Hepatocyte (in vitro differentiated cells): ENCODE data around the gene PRPH. TPM values are rescaled to one million over a fixed set of nuclear protein-coding genes. Genes with fewer than 3 reads are reported as not detected.
"Not testable (repeated sequence)": the region's sequence is repeated elsewhere in the genome, so short reads cannot be mapped to it uniquely, and the experiment has no call there.

Experiments used
- DNase-seq: peaks from one replicate; pipeline ENCODE4 v3.0.0-alpha.2; 2016; ENCODE audit warnings: low spot score
- H2AFZ ChIP-seq: fragments of 200-600 bp; sonication (generic); 2 replicates; pipeline ENCODE4 v1.6.0; 2016; ENCODE audit warnings: antibody characterized with exemption, mild to moderate bottlenecking
- H3K27ac ChIP-seq: fragments of 200-600 bp; sonication (generic); 2 replicates; pipeline ENCODE4 v1.5.1; 2016; ENCODE audit warnings: mild to moderate bottlenecking
- H3K27me3 ChIP-seq: fragments of 200-600 bp; sonication (generic); 2 replicates; pipeline ENCODE4 v1.6.1; 2016
- H3K36me3 ChIP-seq: fragments of 200-600 bp; sonication (generic); replicated peaks from 2 replicates; pipeline ENCODE4 v1.5.1; 2016; ENCODE audit warnings: low read depth; ENCODE audit not compliant: insufficient read depth
- H3K4me1 ChIP-seq: fragments of 200-600 bp; sonication (generic); 2 replicates; pipeline ENCODE4 v1.5.1; 2016; ENCODE audit warnings: mild to moderate bottlenecking, moderate library complexity; ENCODE audit not compliant: insufficient read depth
- H3K4me2 ChIP-seq: fragments of 200-600 bp; sonication (generic); 2 replicates; pipeline ENCODE4 v1.6.0; 2016
- H3K4me3 ChIP-seq: fragments of 200-600 bp; sonication (generic); 2 replicates; pipeline ENCODE4 v1.5.1; 2016; ENCODE audit warnings: mild to moderate bottlenecking
- H3K79me2 ChIP-seq: fragments of 200-600 bp; sonication (generic); 2 replicates; pipeline ENCODE4 v1.6.0; 2017; ENCODE audit warnings: mild to moderate bottlenecking
- H3K9me2 ChIP-seq: fragments of 200-600 bp; sonication (generic); replicated peaks from 2 replicates; pipeline ENCODE4 v1.6.0; 2017; ENCODE audit warnings: mild to moderate bottlenecking; ENCODE audit not compliant: insufficient read depth
- H3K9me3 ChIP-seq: fragments of 200-600 bp; sonication (generic); 2 replicates; pipeline ENCODE4 v1.5.1; 2016; ENCODE audit warnings: low read depth, mild to moderate bottlenecking
- H4K20me1 ChIP-seq: fragments of 200-600 bp; sonication (generic); 2 replicates; pipeline ENCODE4 v1.6.0; 2016; ENCODE audit warnings: mild to moderate bottlenecking; ENCODE audit not compliant: insufficient read depth, poor library complexity, severe bottlenecking
- CTCF ChIP-seq: fragments of 200-600 bp; sonication (generic); IDR thresholded peaks from 2 replicates; pipeline ENCODE4 v1.5.1; 2016; ENCODE audit warnings: antibody characterized with exemption, mild to moderate bottlenecking; ENCODE audit not compliant: poor library complexity
- EZH2 ChIP-seq: fragments of 200-600 bp; sonication (generic); IDR thresholded peaks from 2 replicates; pipeline ENCODE4 v1.6.1; 2016; ENCODE audit warnings: antibody characterized with exemption, mild to moderate bottlenecking, borderline replicate concordance
- EZH2phosphoT487 ChIP-seq: fragments of 200-600 bp; sonication (generic); IDR thresholded peaks from one replicate; pipeline ENCODE4 v1.6.1; 2018; ENCODE audit warnings: antibody characterized with exemption, mild to moderate bottlenecking, low read depth, moderate library complexity; ENCODE audit not compliant: unreplicated experiment, severe bottlenecking
- WGBS: methylation state at CpG from one replicate; pipeline ENCODE4 v1.1.6; 2016; ENCODE audit warnings: low lambda C conversion rate; ENCODE audit errors: missing lambda C conversion rate; 5-methylcytosine and 5-hydroxymethylcytosine counted together
- polyA plus RNA-seq: library from polyadenylated mRNA; unstranded; fragments of >200 nt; fragmentation: Nextera tagmentation; extraction: Ambion mirVana; gene quantifications from 2 replicates; pipeline ENCODE4 v1.2.1, GENCODE V29; 2016
- total RNA-seq: library from RNA; depleted of rRNA; stranded (reverse); fragments of >200 nt; gene quantifications from 2 replicates; pipeline ENCODE4 v1.2.3, GENCODE V29; 2014

Gene PRPH
- total and polyA plus RNA-seq, 2 experiments from 2014 or later, result 0.70 to 1.7 TPM

GRCh38 chr12:49282302-49282701, 12.6 kb upstream of the PRPH start:
- H3K9me2 ChIP-seq, result no peaks in the 10 kb centered on the region
- H3K4me3 ChIP-seq, result no peak overlapping the region
- H2AFZ ChIP-seq, result no peak overlapping the region
- no peaks in the 10 kb centered on the region for H3K79me2 ChIP-seq
- 69% methylated on average over 5 of the region's 5 CpGs for WGBS
- TF ChIP-seq EZH2phosphoT487 (no peak), EZH2 (no peak), CTCF (no peak)
- H3K4me1 ChIP-seq, result no peaks in the 10 kb centered on the region
- H3K9me3 ChIP-seq, result no peaks in the 10 kb centered on the region
- no peak overlapping the region for H3K27ac ChIP-seq
- H3K4me2 ChIP-seq, result no peak overlapping the region
- no peaks in the 10 kb centered on the region for H3K36me3 ChIP-seq
- no peaks in the 10 kb centered on the region for H4K20me1 ChIP-seq
- DNase-seq, result no peak
- peaks cover 2% of the 10 kb centered on the region for H3K27me3 ChIP-seq

- H3K9me3 ChIP-seq, H3K9me2 ChIP-seq, H3K4me2 ChIP-seq, H3K4me3 ChIP-seq, H3K27me3 ChIP-seq, H3K79me2 ChIP-seq, H3K36me3 ChIP-seq, DNase-seq, H3K4me1 ChIP-seq, H4K20me1 ChIP-seq, H2AFZ ChIP-seq, H3K27ac ChIP-seq: not testable (repeated sequence)
- 53% methylated on average over 3 of the region's 6 CpGs for WGBS
These were observed 12.1 kb upstream of the PRPH start for GRCh38 chr12:49282740-49283375.

- Histone ChIP-seq H3K4me2 (no peak overlapping the region), H3K4me3 (no peak overlapping the region), H3K79me2 (no peaks in the 10 kb centered on the region), H3K9me2 (no peaks in the 10 kb centered on the region), H3K27me3 (peaks cover 4% of the 10 kb centered on the region), H4K20me1 (no peaks in the 10 kb centered on the region), H3K9me3 (no peaks in the 10 kb centered on the region), H3K4me1 (no peaks in the 10 kb centered on the region), H3K27ac (no peak overlapping the region), H3K36me3 (no peaks in the 10 kb centered on the region), H2AFZ (no peak overlapping the region)
- no peak for DNase-seq
- no peak for TF ChIP-seq EZH2
- no peak for TF ChIP-seq CTCF
- no peak for TF ChIP-seq EZH2phosphoT487
- WGBS, result 86% methylated on average over 20 of the region's 25 CpGs
These were observed 11.2 kb upstream of the PRPH start for GRCh38 chr12:49283541-49284429.

- no peak for TF ChIP-seq CTCF
- Histone ChIP-seq H3K9me3 (no peaks in the 10 kb centered on the region), H3K4me3 (no peak overlapping the region), H3K79me2 (no peaks in the 10 kb centered on the region), H3K9me2 (no peaks in the 10 kb centered on the region), H3K4me2 (no peak overlapping the region), H2AFZ (no peak overlapping the region), H3K27me3 (peaks cover 4% of the 10 kb centered on the region), H3K4me1 (no peaks in the 10 kb centered on the region), H3K36me3 (no peaks in the 10 kb centered on the region), H3K27ac (no peak overlapping the region), H4K20me1 (no peaks in the 10 kb centered on the region)
- no peak for DNase-seq
- WGBS, result 79% methylated on average over 4 of the region's 4 CpGs
These were observed 10.3 kb upstream of the PRPH start for GRCh38 chr12:49284672-49285071.
